Measurements from ENCODE around the gene CELF5. TPM values are rescaled to one million over a fixed set of nuclear protein-coding genes. Genes with fewer than 3 reads are reported as not detected.

Gene CELF5
- total and polyA plus RNA-seq, 9 of the 15 experiments (the other 6 are each of a cell fraction or from before 2014, with no cell fraction given), result 0.01 to 0.56 (median 0.22) TPM

DNA sequence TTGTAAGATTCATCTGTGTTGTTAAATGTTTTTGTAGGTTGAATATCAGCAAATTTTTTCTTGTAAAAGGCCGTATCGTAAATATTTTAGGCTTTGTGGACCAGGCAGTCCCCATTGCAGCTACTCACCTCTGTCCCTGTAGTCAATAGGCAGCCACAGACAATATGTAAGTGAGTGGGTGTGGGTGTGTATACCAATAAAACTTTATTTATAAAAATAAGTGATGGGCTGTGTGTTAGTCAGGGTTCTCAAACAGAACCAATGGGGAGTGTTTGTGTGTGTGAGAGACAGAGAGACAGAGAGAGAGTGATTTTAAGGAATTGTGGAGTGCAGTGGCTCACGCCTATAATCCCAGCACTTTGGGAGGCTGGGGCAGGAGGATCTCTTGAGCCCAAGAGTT, 104.3 kb downstream of the CELF5 start:
- no peaks in the 10 kb centered on the region for H3K36me3 ChIP-seq (ENCODE audit: control insufficient read depth, insufficient read depth, low read length)
- no peaks in the 10 kb centered on the region for H3K9me3 ChIP-seq (replicated peaks; ENCODE audit: control insufficient read depth, insufficient read depth, low read depth, low read length)
- FAIRE-seq (no peak), DNase-seq (ENCODE audit: extremely low read depth in 1 of 4, low spot score in 3 of 4) (no peak), ATAC-seq (no peak)
- no peak overlapping the region for H2AFZ ChIP-seq (ENCODE audit: low read depth, low read length)
- H3K4me3 ChIP-seq, result no peak overlapping the region
- H3K9ac ChIP-seq (ENCODE audit: insufficient read depth in 1 of 2, low read depth in 2 of 2, low read length in 2 of 2), result no peak overlapping the region
- BruUV-seq (replicated peaks), result no TSS peak
- H3K4me1 ChIP-seq (replicated peaks in 1 of 2; ENCODE audit: control insufficient read depth in 2 of 2, insufficient read depth in 2 of 2, low read length in 2 of 2), result no peaks in the 10 kb centered on the region; a peak in 1 of 5 replicates
- no peaks in the 10 kb centered on the region for H4K20me1 ChIP-seq (replicated peaks; ENCODE audit: control insufficient read depth, insufficient read depth, low read length)
- H3K27me3 ChIP-seq (ENCODE audit: control insufficient read depth in 2 of 2, insufficient read depth in 2 of 2, low read length in 2 of 2), result peaks cover 5 to 17% of the 10 kb centered on the region in 2 experiments; a peak in 4 of 5 replicates
- in situ Hi-C loops (cut with MboI) (loop anchor here (5.0 to 10.0 kb wide), 2 partner anchors 144 to 376 kb away; partner anchors contain the start of genes PIP5K1C and TJP3), intact Hi-C loops (cut with micrococcal nuclease) (loop anchor here (10.0 kb wide), 1 partner anchor 376 kb away; the partner anchor contains the start of genes PIP5K1C and TJP3)
- H3K27ac ChIP-seq (ENCODE audit: extremely low read depth, low read depth, low read length), result no peak overlapping the region
- POLR2A ChIA-PET, result no interaction called here
- TF ChIP-seq TCFL5 (CRISPR knock-in tag; conservative IDR thresholded peaks at IDR 0.05), result no peak
- TF ChIP-seq EGR1 (conservative IDR thresholded peaks at IDR 0.05), result peak; percentile 65
- no peak for TF ChIP-seq ZBTB17 (CRISPR knock-in tag; IDR thresholded peaks at IDR 0.05)
- TF ChIP-seq, protein P1, sequence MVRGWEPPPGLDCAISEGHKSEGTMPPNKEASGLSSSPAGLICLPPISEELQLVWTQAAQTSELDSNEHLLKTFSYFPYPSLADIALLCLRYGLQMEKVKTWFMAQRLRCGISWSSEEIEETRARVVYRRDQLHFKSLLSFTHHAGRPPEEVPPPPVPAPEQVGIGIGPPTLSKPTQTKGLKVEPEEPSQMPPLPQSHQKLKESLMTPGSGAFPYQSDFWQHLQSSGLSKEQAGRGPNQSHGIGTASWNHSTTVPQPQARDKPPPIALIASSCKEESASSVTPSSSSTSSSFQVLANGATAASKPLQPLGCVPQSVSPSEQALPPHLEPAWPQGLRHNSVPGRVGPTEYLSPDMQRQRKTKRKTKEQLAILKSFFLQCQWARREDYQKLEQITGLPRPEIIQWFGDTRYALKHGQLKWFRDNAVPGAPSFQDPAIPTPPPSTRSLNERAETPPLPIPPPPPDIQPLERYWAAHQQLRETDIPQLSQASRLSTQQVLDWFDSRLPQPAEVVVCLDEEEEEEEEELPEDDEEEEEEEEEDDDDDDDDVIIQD (CRISPR knock-in tag; IDR thresholded peaks at IDR 0.05), result no peak
- no peak for TF ChIP-seq ZNF830 (CRISPR knock-in tag; IDR thresholded peaks at IDR 0.05)
- TF ChIP-seq BRD4 (IDR thresholded peaks at IDR 0.05), result no peak
- TF ChIP-seq, protein P2, sequence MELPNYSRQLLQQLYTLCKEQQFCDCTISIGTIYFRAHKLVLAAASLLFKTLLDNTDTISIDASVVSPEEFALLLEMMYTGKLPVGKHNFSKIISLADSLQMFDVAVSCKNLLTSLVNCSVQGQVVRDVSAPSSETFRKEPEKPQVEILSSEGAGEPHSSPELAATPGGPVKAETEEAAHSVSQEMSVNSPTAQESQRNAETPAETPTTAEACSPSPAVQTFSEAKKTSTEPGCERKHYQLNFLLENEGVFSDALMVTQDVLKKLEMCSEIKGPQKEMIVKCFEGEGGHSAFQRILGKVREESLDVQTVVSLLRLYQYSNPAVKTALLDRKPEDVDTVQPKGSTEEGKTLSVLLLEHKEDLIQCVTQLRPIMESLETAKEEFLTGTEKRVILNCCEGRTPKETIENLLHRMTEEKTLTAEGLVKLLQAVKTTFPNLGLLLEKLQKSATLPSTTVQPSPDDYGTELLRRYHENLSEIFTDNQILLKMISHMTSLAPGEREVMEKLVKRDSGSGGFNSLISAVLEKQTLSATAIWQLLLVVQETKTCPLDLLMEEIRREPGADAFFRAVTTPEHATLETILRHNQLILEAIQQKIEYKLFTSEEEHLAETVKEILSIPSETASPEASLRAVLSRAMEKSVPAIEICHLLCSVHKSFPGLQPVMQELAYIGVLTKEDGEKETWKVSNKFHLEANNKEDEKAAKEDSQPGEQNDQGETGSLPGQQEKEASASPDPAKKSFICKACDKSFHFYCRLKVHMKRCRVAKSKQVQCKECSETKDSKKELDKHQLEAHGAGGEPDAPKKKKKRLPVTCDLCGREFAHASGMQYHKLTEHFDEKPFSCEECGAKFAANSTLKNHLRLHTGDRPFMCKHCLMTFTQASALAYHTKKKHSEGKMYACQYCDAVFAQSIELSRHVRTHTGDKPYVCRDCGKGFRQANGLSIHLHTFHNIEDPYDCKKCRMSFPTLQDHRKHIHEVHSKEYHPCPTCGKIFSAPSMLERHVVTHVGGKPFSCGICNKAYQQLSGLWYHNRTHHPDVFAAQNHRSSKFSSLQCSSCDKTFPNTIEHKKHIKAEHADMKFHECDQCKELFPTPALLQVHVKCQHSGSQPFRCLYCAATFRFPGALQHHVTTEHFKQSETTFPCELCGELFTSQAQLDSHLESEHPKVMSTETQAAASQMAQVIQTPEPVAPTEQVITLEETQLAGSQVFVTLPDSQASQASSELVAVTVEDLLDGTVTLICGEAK (IDR thresholded peaks at IDR 0.05), result peak; percentile 94
- TF ChIP-seq, protein P2 (CRISPR knock-in tag; IDR thresholded peaks at IDR 0.05), result peak; percentile 79
- no peak overlapping the region for H3K4me2 ChIP-seq (ENCODE audit: insufficient read depth, low read length)
- CTCF ChIA-PET (ENCODE audit: low intra/inter-chr PET ratio), result interaction anchor here (0.6 to 2.8 kb wide), 3 partner anchors 101 to 325 kb away, joined by 3 to 37 read pairs (median 34); no protein-coding TSS in a partner anchor
- no peaks in the 10 kb centered on the region for H3K9me1 ChIP-seq (ENCODE audit: control insufficient read depth, insufficient read depth, low read length)
- H3K79me2 ChIP-seq (ENCODE audit: control insufficient read depth, insufficient read depth, low read length), result no peaks in the 10 kb centered on the region
- 33% methylated on average over 3 of the region's 3 CpGs for WGBS (ENCODE audit: insufficient coverage, low coverage, missing lambda C conversion rate)

Measured in K562 (cell line).